HepG2 (cell line): Measurements from ENCODE around the gene COPB2. TPM values are rescaled to one million over a fixed set of nuclear protein-coding genes. Genes with fewer than 3 reads are reported as not detected.

Experiments
- ATAC-seq: fragments of 200-7000 bp; cut with Tn5 transposase; 3 replicates; pipeline ENCODE4 v1.9.1; 2020; ENCODE audit warnings: mild to moderate bottlenecking, moderate library complexity
- BruUV-seq: library from RNA; stranded (reverse); fragments of 400-500 nt; replicated peaks from 2 replicates; lab custom pipeline; 2021; lab: Mats Ljungman, UMichigan
- CTCF ChIA-PET: fragments of 300-600 bp; formaldehyde crosslinking; extraction: SDS; loops from one replicate; lab custom pipeline; 2021; ENCODE audit warnings: low total read pairs, inconsistent platforms, low intra/inter-chr PET ratio; lab: Yijun Ruan, JAX
- POLR2A ChIA-PET: fragments of 350-600 bp; sonication (Branson Sonifier 250); formaldehyde crosslinking; loops from one replicate; lab custom pipeline; 2020; ENCODE audit warnings: antibody characterized with exemption, inconsistent platforms; lab: Yijun Ruan, JAX
- DNase-seq: peaks from one replicate; pipeline ENCODE4 v3.0.0-alpha.2; 2015; ENCODE audit warnings: low spot score
- FAIRE-seq: peaks from 3 replicates; lab custom pipeline; 2011; peaks lifted over from hg19 to GRCh38; lab: Jason Lieb, UNC
- H2AFZ ChIP-seq: one replicate; pipeline ENCODE4 v1.6.1; 2011; ENCODE audit warnings: low read length, inconsistent platforms
- H3K27ac ChIP-seq: fragments of 300-600 bp; 3 replicates; pipeline ENCODE4 v1.8.0; 2011; ENCODE audit warnings: mixed run types, mild to moderate bottlenecking, mixed read lengths, low read length, inconsistent platforms; ENCODE audit not compliant: insufficient read depth; ENCODE audit errors: extremely low read length
- H3K27me3 ChIP-seq, 2 experiments: fragments of 200-600 bp in 1 of 2; 2 replicates in 1 of 2; 3 replicates in 1 of 2; pipeline versions ENCODE4 v1.6.0 to v1.8.0; 2011; ENCODE audit warnings: low read length in 2 of 2, mild to moderate bottlenecking in 2 of 2, moderate library complexity in 2 of 2, inconsistent platforms in 1 of 2; ENCODE audit not compliant: insufficient read depth in 2 of 2, control insufficient read depth in 1 of 2
- H3K36me3 ChIP-seq, 2 experiments: fragments of 200-600 bp in 1 of 2; replicated peaks in 1 of 2; 2 replicates in 1 of 2; 3 replicates in 1 of 2; pipeline versions ENCODE4 v1.5.1 to v1.8.0; 2011; ENCODE audit warnings: low read length in 2 of 2, inconsistent platforms in 1 of 2; ENCODE audit not compliant: insufficient read depth in 2 of 2, control insufficient read depth in 1 of 2
- H3K4me1 ChIP-seq: 2 replicates; pipeline ENCODE4 v1.5.1; 2012; ENCODE audit warnings: low read length, inconsistent platforms; ENCODE audit not compliant: insufficient read depth
- H3K4me2 ChIP-seq: 2 replicates; pipeline ENCODE4 v1.6.0; 2011; ENCODE audit warnings: low read depth, low read length, inconsistent platforms
- H3K4me3 ChIP-seq, 3 experiments: fragments of 200-600 bp in 1 of 3; sonication (generic), shearing (Covaris generic) in 1 of 3; replicated peaks in 1 of 3; 2 replicates each; pipeline ENCODE4 v1.5.1; 2011 to 2016; ENCODE audit warnings: low read length in 3 of 3, inconsistent platforms in 2 of 3, low read depth in 2 of 3, mild to moderate bottlenecking in 2 of 3, control low read depth in 1 of 3, mixed read lengths in 1 of 3; ENCODE audit not compliant: insufficient read depth in 1 of 3
- H3K79me2 ChIP-seq: one replicate; pipeline ENCODE4 v1.6.1; 2011; ENCODE audit warnings: low read length, inconsistent platforms; ENCODE audit not compliant: insufficient read depth
- H3K9ac ChIP-seq: 2 replicates; pipeline ENCODE4 v1.6.0; 2011; ENCODE audit warnings: mild to moderate bottlenecking, low read depth, low read length, inconsistent platforms; ENCODE audit not compliant: insufficient read depth
- H3K9me3 ChIP-seq: 2 replicates; pipeline ENCODE4 v1.5.1; 2012; ENCODE audit warnings: mild to moderate bottlenecking, low read length
- H4K20me1 ChIP-seq: 2 replicates; pipeline ENCODE4 v1.6.0; 2011; ENCODE audit warnings: inconsistent platforms, mild to moderate bottlenecking, low read length, moderate library complexity; ENCODE audit not compliant: insufficient read depth
- FOXA3 ChIP-seq: IDR thresholded peaks from 2 replicates; pipeline ENCODE4 v1.6.1; 2016; ENCODE audit warnings: missing genetic modification reagents, missing compliant biosample characterization
- HNF4A ChIP-seq: sonication (generic); formaldehyde crosslinking; IDR thresholded peaks from 2 replicates; pipeline ENCODE4 v1.4.0; 2020; ENCODE audit warnings: missing genetic modification reagents
- SMAD3 ChIP-seq: sonication (generic); formaldehyde crosslinking; IDR thresholded peaks from 2 replicates; pipeline ENCODE4 v1.4.0; 2020; ENCODE audit warnings: missing genetic modification reagents
- THAP11 ChIP-seq: IDR thresholded peaks from 2 replicates; pipeline ENCODE4 v1.6.1; 2016; ENCODE audit warnings: missing biosample characterization, missing genetic modification reagents
- ZNF12 ChIP-seq: sonication (generic); formaldehyde crosslinking; IDR thresholded peaks from 2 replicates; pipeline ENCODE4 v1.5.0; 2020; ENCODE audit warnings: missing genetic modification reagents
- ZNF143 ChIP-seq: sonication (generic); formaldehyde crosslinking; IDR thresholded peaks from 2 replicates; pipeline ENCODE4 v1.4.0; 2020; ENCODE audit warnings: missing genetic modification reagents
- ZNF460 ChIP-seq: sonication (generic); formaldehyde crosslinking; IDR thresholded peaks from 2 replicates; pipeline ENCODE4 v1.5.1; 2020; ENCODE audit warnings: missing genetic modification reagents, mild to moderate bottlenecking, borderline replicate concordance
- WGBS: methylation state at CpG from one replicate; pipeline ENCODE4 v1.1.6; 2017; ENCODE audit warnings: low lambda C conversion rate; 5-methylcytosine and 5-hydroxymethylcytosine counted together
- in situ Hi-C: cut with HindIII; loops from 2 replicates; pipeline ENCODE4 v1.10.0; 2017; ENCODE audit warnings: low pct_unique_long_range_greater_than_20kb; ENCODE audit not compliant: extremely low pct_ligation_motif_present
- intact Hi-C: fragments of 100-400 bp; cut with micrococcal nuclease; formaldehyde crosslinking; loops from one replicate; pipeline ENCODE4 v1.10.0; 2022; ENCODE audit not compliant: unreplicated experiment
- polyA plus RNA-seq, 8 experiments: library from polyadenylated mRNA; depleted of rRNA in 3 of 8; stranded (reverse) in 7 of 8; unstranded in 1 of 8; fragments of >200 nt; fragmentation: Illumina TruSeq in 4 of 8; extraction: Trizol in 4 of 8; gene quantifications; 2 replicates each; pipeline versions ENCODE4 v1.2.1 to v1.2.3, GENCODE V29; 2011 to 2016; ENCODE audit warnings: low read depth in 4 of 8, missing spikeins in 1 of 8, mixed read lengths in 1 of 8; ENCODE audit not compliant: insufficient read depth in 1 of 8
- total RNA-seq, 5 experiments: library from RNA; depleted of rRNA; stranded (reverse); fragments of >200 nt; fragmentation: Illumina TruSeq; extraction: Trizol; gene quantifications; 2 replicates each; pipeline ENCODE4 v1.2.3, GENCODE V29; 2016; ENCODE audit warnings: low read depth in 1 of 5
- TF ChIP-seq, protein P1 (sequence below), 2 experiments: sonication (generic) in 1 of 2; formaldehyde crosslinking in 1 of 2; IDR thresholded peaks; 2 replicates each; pipeline versions ENCODE4 v1.5.1 to v1.6.1; 2011 to 2020; ENCODE audit warnings: borderline replicate concordance in 1 of 2, low read depth in 1 of 2, low read length in 1 of 2, mild to moderate bottlenecking in 1 of 2, missing genetic modification reagents in 1 of 2, moderate library complexity in 1 of 2
- TF ChIP-seq, protein P2 (sequence below): sonication (generic); formaldehyde crosslinking; IDR thresholded peaks from 2 replicates; pipeline ENCODE4 v1.4.0; 2020; ENCODE audit warnings: missing genetic modification reagents
- TF ChIP-seq, protein P3 (sequence below): sonication (generic); formaldehyde crosslinking; IDR thresholded peaks from 2 replicates; pipeline ENCODE4 v1.4.0; 2020; ENCODE audit warnings: missing genetic modification reagents
- TF ChIP-seq, protein P4 (sequence below): IDR thresholded peaks from 2 replicates; pipeline ENCODE4 v1.6.1; 2016; ENCODE audit warnings: low read depth, missing genetic modification reagents, missing compliant biosample characterization

Gene COPB2
- total and polyA plus RNA-seq, 2 of the 13 experiments (the other 11 are each of a cell fraction or from before 2014, with no cell fraction given): 83.3 to 217 TPM

DNA sequence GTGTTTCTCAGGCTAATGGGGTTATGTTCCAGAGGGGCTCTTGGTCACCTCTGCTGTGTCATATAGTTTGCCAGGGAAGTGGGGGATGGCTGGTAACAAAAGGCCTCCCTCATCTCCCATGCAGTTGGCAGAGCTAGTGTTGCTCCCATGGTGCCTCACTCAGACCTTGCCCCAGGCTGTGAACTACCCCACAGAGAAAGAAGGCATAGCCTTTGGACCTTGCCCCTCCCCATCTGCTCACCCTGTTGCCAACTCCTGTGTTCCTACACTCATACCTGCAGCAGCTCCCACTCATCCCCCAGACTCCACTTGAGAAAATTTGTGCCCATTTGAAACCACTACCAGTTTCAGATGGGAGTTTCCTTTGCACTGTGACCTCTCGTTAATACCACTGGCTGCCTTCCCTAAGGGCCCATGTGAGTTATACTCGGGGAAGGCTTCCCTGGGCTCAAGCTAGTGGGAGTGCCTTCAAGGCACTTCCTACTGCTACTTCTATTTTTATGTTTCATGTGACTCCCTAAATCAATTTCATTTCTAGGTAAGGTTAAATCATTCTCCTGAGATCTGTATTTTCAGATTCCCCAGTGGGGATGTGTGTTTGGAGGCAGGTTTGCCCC is 25.3 kb upstream of the COPB2 start:
- TF ChIP-seq SMAD3 (CRISPR knock-in tag) (no peak), THAP11 (CRISPR knock-in tag) (no peak), ZNF143 (CRISPR knock-in tag) (peak; percentile 45), ZNF12 (CRISPR knock-in tag) (no peak), FOXA3 (CRISPR knock-in tag) (no peak), ZNF460 (CRISPR knock-in tag) (no peak), HNF4A (CRISPR knock-in tag) (peak; percentile 55; the same call in 1 of the 2 replicates)
- TF ChIP-seq, protein P1, sequence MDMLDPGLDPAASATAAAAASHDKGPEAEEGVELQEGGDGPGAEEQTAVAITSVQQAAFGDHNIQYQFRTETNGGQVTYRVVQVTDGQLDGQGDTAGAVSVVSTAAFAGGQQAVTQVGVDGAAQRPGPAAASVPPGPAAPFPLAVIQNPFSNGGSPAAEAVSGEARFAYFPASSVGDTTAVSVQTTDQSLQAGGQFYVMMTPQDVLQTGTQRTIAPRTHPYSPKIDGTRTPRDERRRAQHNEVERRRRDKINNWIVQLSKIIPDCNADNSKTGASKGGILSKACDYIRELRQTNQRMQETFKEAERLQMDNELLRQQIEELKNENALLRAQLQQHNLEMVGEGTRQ (IDR thresholded peaks at IDR 0.05; ENCODE audit: low read depth, low read length): no peak
- TF ChIP-seq, protein P1 (CRISPR knock-in tag; IDR thresholded peaks at IDR 0.05; ENCODE audit: borderline replicate concordance): no peak
- TF ChIP-seq, protein P2, sequence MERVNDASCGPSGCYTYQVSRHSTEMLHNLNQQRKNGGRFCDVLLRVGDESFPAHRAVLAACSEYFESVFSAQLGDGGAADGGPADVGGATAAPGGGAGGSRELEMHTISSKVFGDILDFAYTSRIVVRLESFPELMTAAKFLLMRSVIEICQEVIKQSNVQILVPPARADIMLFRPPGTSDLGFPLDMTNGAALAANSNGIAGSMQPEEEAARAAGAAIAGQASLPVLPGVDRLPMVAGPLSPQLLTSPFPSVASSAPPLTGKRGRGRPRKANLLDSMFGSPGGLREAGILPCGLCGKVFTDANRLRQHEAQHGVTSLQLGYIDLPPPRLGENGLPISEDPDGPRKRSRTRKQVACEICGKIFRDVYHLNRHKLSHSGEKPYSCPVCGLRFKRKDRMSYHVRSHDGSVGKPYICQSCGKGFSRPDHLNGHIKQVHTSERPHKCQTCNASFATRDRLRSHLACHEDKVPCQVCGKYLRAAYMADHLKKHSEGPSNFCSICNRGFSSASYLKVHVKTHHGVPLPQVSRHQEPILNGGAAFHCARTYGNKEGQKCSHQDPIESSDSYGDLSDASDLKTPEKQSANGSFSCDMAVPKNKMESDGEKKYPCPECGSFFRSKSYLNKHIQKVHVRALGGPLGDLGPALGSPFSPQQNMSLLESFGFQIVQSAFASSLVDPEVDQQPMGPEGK (CRISPR knock-in tag): 0 out of 2 replicates have a peak, but pooled peaks have one; percentile 32
- TF ChIP-seq, protein P3, sequence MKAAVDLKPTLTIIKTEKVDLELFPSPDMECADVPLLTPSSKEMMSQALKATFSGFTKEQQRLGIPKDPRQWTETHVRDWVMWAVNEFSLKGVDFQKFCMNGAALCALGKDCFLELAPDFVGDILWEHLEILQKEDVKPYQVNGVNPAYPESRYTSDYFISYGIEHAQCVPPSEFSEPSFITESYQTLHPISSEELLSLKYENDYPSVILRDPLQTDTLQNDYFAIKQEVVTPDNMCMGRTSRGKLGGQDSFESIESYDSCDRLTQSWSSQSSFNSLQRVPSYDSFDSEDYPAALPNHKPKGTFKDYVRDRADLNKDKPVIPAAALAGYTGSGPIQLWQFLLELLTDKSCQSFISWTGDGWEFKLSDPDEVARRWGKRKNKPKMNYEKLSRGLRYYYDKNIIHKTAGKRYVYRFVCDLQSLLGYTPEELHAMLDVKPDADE (CRISPR knock-in tag): no peak
- TF ChIP-seq, protein P4, sequence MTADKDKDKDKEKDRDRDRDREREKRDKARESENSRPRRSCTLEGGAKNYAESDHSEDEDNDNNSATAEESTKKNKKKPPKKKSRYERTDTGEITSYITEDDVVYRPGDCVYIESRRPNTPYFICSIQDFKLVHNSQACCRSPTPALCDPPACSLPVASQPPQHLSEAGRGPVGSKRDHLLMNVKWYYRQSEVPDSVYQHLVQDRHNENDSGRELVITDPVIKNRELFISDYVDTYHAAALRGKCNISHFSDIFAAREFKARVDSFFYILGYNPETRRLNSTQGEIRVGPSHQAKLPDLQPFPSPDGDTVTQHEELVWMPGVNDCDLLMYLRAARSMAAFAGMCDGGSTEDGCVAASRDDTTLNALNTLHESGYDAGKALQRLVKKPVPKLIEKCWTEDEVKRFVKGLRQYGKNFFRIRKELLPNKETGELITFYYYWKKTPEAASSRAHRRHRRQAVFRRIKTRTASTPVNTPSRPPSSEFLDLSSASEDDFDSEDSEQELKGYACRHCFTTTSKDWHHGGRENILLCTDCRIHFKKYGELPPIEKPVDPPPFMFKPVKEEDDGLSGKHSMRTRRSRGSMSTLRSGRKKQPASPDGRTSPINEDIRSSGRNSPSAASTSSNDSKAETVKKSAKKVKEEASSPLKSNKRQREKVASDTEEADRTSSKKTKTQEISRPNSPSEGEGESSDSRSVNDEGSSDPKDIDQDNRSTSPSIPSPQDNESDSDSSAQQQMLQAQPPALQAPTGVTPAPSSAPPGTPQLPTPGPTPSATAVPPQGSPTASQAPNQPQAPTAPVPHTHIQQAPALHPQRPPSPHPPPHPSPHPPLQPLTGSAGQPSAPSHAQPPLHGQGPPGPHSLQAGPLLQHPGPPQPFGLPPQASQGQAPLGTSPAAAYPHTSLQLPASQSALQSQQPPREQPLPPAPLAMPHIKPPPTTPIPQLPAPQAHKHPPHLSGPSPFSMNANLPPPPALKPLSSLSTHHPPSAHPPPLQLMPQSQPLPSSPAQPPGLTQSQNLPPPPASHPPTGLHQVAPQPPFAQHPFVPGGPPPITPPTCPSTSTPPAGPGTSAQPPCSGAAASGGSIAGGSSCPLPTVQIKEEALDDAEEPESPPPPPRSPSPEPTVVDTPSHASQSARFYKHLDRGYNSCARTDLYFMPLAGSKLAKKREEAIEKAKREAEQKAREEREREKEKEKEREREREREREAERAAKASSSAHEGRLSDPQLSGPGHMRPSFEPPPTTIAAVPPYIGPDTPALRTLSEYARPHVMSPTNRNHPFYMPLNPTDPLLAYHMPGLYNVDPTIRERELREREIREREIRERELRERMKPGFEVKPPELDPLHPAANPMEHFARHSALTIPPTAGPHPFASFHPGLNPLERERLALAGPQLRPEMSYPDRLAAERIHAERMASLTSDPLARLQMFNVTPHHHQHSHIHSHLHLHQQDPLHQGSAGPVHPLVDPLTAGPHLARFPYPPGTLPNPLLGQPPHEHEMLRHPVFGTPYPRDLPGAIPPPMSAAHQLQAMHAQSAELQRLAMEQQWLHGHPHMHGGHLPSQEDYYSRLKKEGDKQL: no peak
- BruUV-seq: no TSS peak
- H3K4me1 ChIP-seq: peaks cover 10% of the 10 kb centered on the region
- POLR2A ChIA-PET: no interaction called here
- intact Hi-C loops (no loop called here), in situ Hi-C loops (no loop called here)
- H4K20me1 ChIP-seq: no peaks in the 10 kb centered on the region
- DNase-seq: no peak
- 7% methylated on average over 2 of the region's 2 CpGs for WGBS
- no peaks in the 10 kb centered on the region for H3K79me2 ChIP-seq
- CTCF ChIA-PET: no interaction called here
- no peak overlapping the region for H3K9ac ChIP-seq
- H3K36me3 ChIP-seq: no peaks in the 10 kb centered on the region
- H3K9me3 ChIP-seq: no peaks in the 10 kb centered on the region; the same call in 1 of the 2 replicates
- no peak overlapping the region for H3K4me3 ChIP-seq
- H3K27me3 ChIP-seq: no peaks in the 10 kb centered on the region
- H3K27ac ChIP-seq: no peak overlapping the region
- peak; percentile 88 for ATAC-seq
- H3K4me2 ChIP-seq: peak overlapping the region; percentile 36
- no peak for FAIRE-seq
- H2AFZ ChIP-seq: no peak overlapping the region
